ENCODE results near the gene OTUB1. TPM values are rescaled to one million over a fixed set of nuclear protein-coding genes. Genes with fewer than 3 reads are reported as not detected.

Gene OTUB1
- total RNA-seq, 1 donor from 2014 or later = 51.3 TPM

DNA sequence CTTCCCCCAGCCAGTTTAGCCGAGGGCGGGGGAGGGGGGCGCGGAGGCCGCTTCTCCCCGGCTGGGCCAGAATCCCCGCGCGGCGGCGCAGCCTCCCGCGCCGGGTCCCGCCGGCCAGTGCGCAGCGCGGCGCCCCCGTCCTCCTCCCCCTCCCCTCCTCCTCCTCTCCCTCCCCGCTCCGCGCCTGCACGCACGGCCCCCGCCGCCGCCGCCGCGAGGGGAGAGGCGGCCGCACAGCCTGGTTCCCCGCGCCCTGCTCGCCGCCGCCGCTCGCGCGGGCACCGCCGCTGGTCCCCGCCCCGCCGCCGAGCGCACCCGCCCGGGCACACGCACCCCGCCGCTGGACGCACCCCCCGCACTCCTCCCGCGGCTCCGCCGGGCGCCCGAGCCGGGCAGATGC, 49.3 kb downstream of the OTUB1 start, which contains the start of gene FLRT1:
TSS of gene FLRT1 (plus strand) at position 356 of the 400 bp plus-strand sequence. CDS start 80,337 bp downstream, outside the sequence.
- peaks cover 26% of the 10 kb centered on the region for H3F3A ChIP-seq (ENCODE audit: low read depth)
- H3K79me2 ChIP-seq (ENCODE audit: low read depth) = no peaks in the 10 kb centered on the region
- peak within 1 kb of the TSS; percentile 97 for H3K4me2 ChIP-seq
- Mint-ChIP-seq H3K9me3 (no peaks in the 10 kb centered on the region), H3K4me1 (peaks cover 21% of the 10 kb centered on the region), H3K4me3 (peak within 1 kb of the TSS; percentile 88), H3K36me3 (no peaks in the 10 kb centered on the region), H3K27me3 (ENCODE audit: insufficient read depth, low read depth) (peaks cover 13% of the 10 kb centered on the region), H3K27ac (no peak within 1 kb of the TSS)
- peaks cover 100% of the 10 kb centered on the region for H3K27me3 ChIP-seq
- peaks cover 45% of the 10 kb centered on the region for H4K20me1 ChIP-seq (ENCODE audit: low read depth)
- TF ChIP-seq EZH2 (IDR thresholded peaks at IDR 0.05) (no peak), CTCF (IDR thresholded peaks at IDR 0.05) (no peak), EZH2phosphoT487 (IDR thresholded peaks at IDR 0.05) (no peak)
- H2AFZ ChIP-seq (replicated peaks) = no peak within 1 kb of the TSS
- H3K4me3 ChIP-seq = peak within 1 kb of the TSS; percentile 62
- peaks cover 12% of the 10 kb centered on the region for H3K4me1 ChIP-seq
- no peaks in the 10 kb centered on the region for H3K36me3 ChIP-seq
- DNase-seq (ENCODE audit: low spot score) = peak; percentile 70
- H3K27ac ChIP-seq = no peak within 1 kb of the TSS
- no peak within 1 kb of the TSS for H3K9ac ChIP-seq
- H3K9me3 ChIP-seq (ENCODE audit: low read depth) = no peaks in the 10 kb centered on the region

- Histone ChIP-seq H4K20me1 (ENCODE audit: low read depth) (peaks cover 48% of the 10 kb centered on the region), H3K79me2 (ENCODE audit: low read depth) (no peaks in the 10 kb centered on the region), H3K4me3 (peak overlapping the region; percentile 62), H3K4me1 (peaks cover 19% of the 10 kb centered on the region), H3K4me2 (peak overlapping the region; percentile 97), H3K9me3 (ENCODE audit: low read depth) (no peaks in the 10 kb centered on the region), H2AFZ (replicated peaks) (no peak overlapping the region), H3K27me3 (peaks cover 92% of the 10 kb centered on the region), H3F3A (ENCODE audit: low read depth) (peaks cover 26% of the 10 kb centered on the region), H3K9ac (no peak overlapping the region), H3K36me3 (no peaks in the 10 kb centered on the region), H3K27ac (no peak overlapping the region)
- peak overlapping the region; percentile 64 for H3K4me3 Mint-ChIP-seq
- peak; percentile 92 for TF ChIP-seq EZH2phosphoT487 (IDR thresholded peaks at IDR 0.05)
- TF ChIP-seq EZH2 (IDR thresholded peaks at IDR 0.05) = peak; percentile 97
- TF ChIP-seq CTCF (IDR thresholded peaks at IDR 0.05) = no peak
- H3K36me3 Mint-ChIP-seq = no peaks in the 10 kb centered on the region
- DNase-seq (ENCODE audit: low spot score) = peak; percentile 52
- no peak overlapping the region for H3K27ac Mint-ChIP-seq
- H3K4me1 Mint-ChIP-seq = peaks cover 28% of the 10 kb centered on the region
- no peaks in the 10 kb centered on the region for H3K9me3 Mint-ChIP-seq
- peaks cover 13% of the 10 kb centered on the region for H3K27me3 Mint-ChIP-seq (ENCODE audit: insufficient read depth, low read depth)
Measured at GRCh38 chr11:64036087-64037026, 50.1 kb downstream of the OTUB1 start.

- Histone ChIP-seq H4K20me1 (ENCODE audit: low read depth) (peaks cover 49% of the 10 kb centered on the region), H3K9me3 (ENCODE audit: low read depth) (no peaks in the 10 kb centered on the region), H3K27me3 (peaks cover 85% of the 10 kb centered on the region), H3K36me3 (no peaks in the 10 kb centered on the region), H3K27ac (no peak overlapping the region), H3F3A (ENCODE audit: low read depth) (peaks cover 26% of the 10 kb centered on the region), H3K79me2 (ENCODE audit: low read depth) (no peaks in the 10 kb centered on the region), H3K4me3 (peak overlapping the region; percentile 62), H3K4me2 (peak overlapping the region; percentile 97), H3K4me1 (peaks cover 27% of the 10 kb centered on the region), H3K9ac (no peak overlapping the region), H2AFZ (replicated peaks) (no peak overlapping the region)
- TF ChIP-seq EZH2 (IDR thresholded peaks at IDR 0.05) = peak; percentile 25
- no peak for TF ChIP-seq EZH2phosphoT487 (IDR thresholded peaks at IDR 0.05)
- H3K27me3 Mint-ChIP-seq (ENCODE audit: insufficient read depth, low read depth) = peaks cover 13% of the 10 kb centered on the region
- DNase-seq (ENCODE audit: low spot score) = peak; percentile 38
- H3K27ac Mint-ChIP-seq = no peak overlapping the region
- H3K36me3 Mint-ChIP-seq = no peaks in the 10 kb centered on the region
- H3K4me1 Mint-ChIP-seq = peaks cover 35% of the 10 kb centered on the region
- peak overlapping the region; percentile 74 for H3K4me3 Mint-ChIP-seq
- H3K9me3 Mint-ChIP-seq = no peaks in the 10 kb centered on the region
Measured at GRCh38 chr11:64037027-64037634, 50.9 kb downstream of the OTUB1 start.
